GM18909 (cell line): ENCODE measurements around the gene FIBP.

ENCODE experiments used
- ATAC-seq: cut with Tn5 transposase; IDR thresholded peaks from one replicate; pipeline ENCODE4 v1.9.1; 2021; ENCODE audit warnings: mild to moderate bottlenecking; ENCODE audit not compliant: unreplicated experiment, poor library complexity

Gene FIBP

DNA sequence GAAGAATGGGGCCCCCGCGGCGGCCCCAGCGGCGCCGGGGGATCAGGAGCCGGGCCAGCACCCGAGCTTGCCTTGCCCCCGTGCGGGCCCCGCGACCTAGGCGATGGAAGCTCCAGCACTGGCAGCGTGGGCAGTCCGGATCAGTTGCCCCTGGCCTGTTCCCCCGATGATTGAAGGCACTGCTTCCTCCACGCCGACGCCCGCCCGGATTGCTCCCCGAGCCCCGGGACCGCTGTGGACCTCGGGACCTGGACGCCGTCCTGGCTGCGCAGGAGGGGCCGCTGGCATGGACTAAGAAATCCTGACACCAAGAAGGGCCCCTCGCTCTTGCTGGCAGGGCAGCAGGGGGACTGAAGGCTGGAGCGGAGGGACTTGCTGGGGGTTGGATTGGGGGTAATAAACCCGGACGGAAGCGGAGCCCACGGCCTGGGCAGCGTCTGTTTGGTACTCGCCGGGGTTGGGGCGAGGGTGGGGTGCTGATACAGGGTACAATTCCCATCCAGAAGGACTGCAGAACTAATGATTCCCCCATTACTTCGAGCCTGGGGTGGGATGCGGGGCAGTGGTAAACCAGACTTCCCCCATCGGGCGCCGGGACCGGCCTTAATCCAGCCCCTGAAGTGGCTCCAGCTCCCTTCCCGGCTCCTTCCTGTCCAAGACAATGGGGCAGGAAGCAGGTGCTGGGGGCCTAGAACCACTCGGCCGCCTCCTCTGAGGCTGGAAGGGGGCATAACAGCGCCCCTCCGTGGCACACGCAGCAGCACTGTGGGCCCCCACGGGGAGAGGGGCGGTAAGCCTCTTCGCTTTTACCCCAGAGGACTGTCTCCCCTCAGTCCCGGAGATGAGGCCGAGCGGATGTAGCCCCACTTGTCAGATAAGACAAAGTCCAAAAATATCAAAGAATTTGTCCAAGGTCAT, 3.2 kb upstream of the FIBP start:
- no peak for ATAC-seq

DNA sequence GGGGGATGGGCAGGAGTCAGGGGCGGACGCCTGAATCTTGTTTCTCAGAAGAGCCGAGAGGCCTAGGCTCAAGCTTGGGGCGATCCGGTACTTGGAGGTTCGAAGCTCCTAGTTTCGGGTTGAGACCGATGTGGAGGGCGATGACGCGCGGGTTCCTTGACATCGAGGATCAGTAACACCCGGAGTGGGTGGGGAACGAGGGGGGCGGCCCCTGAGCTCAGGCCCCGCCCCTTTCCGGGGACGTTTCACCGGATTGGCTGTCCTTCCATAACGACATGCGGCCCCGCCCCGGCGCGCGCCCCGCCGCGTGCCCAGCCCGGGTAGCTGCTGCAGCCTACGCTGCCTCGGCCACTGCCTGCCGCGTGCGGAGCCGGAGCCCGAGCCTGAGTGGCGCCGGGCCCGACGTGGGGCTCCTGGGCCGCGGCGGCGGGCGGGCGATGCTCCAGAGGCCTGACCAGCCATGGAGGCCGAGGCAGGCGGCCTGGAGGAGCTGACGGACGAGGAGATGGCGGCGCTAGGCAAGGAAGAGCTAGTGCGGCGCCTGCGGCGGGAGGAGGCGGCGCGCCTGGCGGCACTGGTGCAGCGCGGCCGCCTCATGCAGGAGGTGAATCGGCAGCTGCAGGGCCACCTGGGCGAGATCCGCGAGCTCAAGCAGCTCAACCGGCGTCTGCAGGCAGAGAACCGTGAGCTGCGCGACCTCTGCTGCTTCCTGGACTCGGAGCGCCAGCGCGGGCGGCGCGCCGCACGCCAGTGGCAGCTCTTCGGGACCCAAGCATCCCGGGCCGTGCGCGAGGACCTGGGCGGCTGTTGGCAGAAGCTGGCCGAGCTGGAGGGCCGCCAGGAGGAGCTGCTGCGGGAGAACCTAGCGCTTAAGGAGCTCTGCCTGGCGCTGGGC, 2.3 kb upstream of the FIBP start, which contains the start of gene CCDC85B:
TSS of gene CCDC85B (plus strand) at position 350 of the 895 bp plus-strand sequence. CDS start at position 461, 111 bp downstream.
- ATAC-seq: peak; percentile 54

DNA sequence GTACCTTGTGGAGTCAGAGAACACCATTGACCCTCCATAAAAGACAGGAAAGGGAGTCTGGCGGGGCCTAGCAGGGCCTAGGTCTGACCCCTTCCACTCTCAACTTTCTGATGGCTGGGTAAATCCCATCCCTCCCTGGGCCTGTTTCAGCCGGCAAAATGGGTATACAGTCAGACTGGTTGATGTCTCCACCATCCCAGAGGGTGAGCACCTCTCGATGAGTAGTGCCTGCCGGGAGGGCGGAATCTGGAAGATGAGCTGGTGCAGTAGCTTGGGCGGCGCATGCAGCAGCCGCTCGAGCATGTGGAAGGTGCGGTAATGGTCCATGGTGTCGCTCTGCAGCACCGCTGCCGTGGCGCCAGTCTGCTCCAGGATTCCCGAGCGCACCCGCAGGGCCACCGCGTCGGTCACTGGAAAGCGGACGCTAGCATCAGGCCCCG, 528 bp downstream of the FIBP start:
- no peak for ATAC-seq

DNA sequence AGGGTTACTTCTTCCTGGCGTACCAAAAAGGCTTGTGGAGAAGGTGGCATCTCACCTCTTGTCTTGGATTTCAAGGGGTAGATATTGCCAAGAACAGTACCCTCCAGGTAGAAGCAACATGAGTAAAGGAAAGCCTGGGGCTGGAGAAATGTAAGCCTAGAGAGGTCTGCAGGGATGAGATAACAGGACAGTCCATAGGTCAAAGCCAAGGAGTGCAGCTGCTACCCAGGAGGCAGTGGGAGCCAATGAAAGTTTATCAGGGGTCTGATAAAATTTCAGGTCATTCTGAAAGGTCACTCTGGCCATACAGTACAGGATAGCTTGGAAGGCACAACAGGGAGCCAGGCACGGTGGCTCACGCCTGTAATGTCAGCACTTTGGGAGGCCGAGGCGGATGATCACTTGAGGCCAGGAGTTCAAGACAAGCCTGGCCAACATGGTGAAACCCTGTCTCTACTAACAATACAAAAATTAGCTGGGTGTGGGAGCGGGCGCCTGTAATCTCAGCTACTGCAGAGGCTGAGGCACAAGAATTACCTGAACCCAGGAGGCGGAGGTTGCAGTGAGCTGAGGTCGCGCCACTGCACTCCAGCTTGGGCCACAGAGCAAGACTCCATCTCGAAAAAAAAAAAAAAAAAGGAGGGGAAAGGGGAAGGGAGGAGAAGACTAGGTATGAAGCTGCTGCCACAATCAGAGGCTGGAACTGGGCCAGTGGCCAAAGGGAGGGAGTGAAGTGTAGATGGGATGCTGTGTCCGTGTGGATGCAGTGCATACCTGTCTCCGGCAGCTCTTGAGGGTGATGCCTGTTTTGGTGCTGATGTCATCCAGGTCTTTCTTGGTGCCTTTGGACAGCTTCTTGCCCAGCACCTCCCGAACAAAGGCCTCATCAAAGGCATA, 1.2 kb downstream of the FIBP start:
- ATAC-seq: no peak

DNA sequence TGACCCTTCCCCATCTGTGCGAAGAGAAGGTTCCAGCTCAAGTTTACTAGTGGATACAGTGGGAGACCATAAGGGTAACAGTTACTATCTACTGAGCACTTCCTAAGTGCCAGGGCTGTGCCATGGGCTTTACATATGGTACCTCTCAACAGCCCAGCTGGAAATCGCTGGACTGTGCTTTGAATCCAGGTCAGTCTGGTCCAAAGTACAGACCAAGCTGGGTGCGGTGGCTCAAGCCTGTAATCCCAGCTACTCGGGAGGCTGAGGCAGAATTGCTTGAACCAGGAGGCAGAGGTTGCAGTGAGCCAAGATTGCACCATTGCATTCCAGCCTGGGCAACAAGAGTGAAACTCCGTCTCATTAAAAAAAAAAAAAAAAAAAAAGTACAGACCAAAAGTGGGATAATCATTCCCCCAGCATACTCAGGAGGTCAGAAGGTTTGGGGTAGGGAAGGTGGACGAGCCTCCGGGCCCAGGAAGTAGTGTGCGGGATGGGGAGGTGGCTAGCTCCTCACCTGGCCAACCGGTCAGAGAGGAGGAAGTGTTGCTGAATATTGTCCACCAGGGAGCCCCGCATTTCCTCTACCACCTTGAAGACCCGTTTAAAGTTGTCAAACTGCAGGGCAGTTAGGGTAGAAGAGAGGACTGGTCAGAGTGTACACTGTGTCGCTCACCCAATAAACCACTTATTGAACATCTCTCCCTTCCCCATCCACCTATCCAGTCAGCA, 2.3 kb downstream of the FIBP start:
- ATAC-seq: no peak

DNA sequence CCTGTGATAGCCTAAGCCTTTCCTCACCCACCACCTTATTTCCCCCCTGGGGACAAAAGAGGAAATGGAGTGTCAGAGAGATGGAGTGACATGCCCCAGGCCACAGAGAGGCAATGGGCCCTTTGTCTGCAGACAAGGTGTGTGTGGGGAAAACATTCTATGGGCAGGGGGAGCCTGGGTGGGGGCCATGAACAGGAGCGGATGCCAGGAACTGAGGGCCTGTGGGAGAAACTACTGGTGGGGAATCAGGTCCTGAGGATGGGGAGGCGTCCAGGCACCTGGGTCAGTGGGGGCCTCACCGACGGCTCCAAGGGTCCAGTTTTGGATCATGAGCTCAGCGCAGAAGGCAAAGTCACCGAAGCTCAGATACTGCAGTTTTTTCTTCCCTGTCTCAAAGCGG, 3.0 kb downstream of the FIBP start:
- ATAC-seq: no peak

DNA sequence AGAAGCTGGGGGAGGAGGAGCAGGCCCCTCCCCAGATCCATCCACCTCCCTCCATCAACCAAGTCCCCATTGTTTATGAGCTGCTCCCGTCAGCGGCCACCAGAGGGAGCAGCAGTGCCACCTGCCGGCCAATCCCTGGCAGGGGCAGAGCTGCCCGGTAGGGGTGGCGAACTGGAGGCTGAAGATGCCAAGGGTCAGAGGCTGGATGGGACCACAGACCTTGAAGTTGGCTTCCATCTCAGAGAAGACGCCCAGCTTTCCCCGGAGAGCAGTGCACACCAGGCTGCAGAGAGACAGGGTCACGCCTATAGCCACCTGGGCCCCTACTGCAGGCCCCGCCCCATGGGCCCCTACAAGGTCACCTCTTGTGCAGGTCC, 3.6 kb downstream of the FIBP start:
- peak; percentile 28 for ATAC-seq

DNA sequence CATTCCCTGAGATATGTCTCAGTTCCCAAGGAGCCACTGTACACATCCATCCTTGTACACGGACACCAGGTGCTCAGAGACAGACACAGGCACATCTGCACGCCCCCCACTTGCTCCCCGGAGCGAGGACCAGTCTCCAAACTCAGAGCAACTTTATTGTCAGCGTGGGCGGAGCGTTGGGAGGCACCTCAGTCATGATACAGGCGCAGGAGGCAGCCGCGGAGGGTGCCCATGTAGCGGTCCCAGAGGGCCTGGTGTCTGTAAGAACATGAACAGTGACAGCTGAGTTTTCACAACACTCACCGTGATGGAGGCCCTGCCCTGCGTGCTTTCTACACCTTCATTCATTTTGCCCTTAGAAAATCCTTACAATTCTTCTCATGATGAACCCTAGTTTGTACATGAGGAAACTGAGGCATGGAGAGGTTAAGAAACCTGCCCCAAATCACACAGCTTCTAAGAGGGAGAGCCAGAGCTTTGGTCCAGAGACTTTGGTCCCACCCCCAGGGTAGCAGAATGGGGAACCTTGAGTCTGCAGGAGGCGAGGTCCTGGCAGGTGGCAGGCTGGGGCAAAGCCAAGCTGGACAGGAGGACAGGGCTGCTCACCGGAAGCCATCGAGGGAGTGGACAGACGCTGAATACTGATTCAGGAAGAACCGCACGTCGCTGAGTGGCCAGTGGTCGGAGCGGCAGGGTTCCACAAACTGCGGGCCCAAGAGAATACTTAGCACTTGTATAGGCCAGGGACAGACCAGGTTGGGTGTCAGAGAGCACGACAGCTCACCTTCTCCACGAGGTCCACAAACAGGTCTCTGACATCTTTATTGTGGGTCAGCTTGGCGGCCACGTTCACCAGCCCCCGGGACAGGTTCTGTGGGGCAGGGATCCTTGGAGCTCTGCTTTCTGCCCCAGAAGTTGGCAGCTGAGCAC, 4.2 kb downstream of the FIBP start:
- ATAC-seq: no peak

DNA sequence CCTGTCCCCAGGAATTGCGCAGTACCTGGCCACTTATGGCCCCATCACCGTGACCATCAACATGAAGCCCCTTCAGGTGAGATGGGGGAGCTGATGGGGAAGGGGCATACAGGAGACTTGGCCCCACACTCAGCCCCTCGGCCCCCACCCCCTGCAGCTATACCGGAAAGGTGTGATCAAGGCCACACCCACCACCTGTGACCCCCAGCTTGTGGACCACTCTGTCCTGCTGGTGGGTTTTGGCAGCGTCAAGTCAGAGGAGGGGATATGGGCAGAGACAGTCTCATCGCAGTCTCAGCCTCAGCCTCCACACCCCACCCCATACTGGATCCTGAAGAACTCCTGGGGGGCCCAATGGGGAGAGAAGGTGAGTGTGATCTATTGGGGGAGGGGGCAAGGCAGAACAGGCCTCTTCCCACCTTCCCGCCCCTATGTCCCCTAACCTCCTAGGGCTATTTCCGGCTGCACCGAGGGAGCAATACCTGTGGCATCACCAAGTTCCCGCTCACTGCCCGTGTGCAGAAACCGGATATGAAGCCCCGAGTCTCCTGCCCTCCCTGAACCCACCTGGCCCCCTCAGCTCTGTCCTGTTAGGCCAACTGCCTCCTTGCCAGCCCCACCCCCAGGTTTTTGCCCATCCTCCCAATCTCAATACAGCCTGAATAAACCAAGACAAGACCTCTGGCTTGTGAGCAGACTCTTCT, 5.1 kb downstream of the FIBP start:
- ATAC-seq: no peak

DNA sequence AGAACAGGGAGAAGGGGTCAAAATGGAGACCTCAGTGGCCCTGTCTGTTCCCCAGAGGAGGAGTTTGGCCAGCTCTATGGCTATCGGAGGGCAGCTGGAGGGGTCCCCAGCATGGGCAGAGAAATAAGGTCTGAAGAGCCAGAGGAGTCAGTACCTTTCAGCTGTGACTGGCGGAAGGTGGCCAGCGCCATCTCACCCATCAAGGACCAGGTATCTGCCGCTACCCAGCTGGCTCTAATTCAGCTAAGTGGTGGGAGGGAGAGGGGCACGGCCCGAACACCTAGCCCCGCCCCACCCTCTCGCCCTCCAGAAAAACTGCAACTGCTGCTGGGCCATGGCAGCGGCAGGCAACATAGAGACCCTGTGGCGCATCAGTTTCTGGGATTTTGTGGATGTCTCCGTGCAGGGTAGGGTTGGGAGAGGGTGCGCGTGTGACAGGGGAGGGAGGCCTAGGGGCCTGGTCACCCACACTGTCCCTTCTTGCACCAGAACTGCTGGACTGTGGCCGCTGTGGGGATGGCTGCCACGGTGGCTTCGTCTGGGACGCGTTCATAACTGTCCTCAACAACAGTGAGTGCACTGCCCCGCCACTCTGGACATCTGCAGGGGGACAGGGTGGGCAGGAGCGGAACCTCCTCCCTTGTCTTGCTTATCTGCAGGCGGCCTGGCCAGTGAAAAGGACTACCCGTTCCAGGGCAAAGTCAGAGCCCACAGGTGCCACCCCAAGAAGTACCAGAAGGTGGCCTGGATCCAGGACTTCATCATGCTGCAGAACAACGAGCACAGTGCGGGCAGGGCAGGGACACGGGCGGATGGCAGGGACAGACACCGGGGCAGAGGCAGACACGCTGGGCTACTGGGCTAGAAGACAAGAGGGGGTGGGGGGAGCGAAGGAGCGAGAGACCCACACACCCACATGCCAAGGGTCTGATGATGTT, 5.9 kb downstream of the FIBP start:
- no peak for ATAC-seq

DNA sequence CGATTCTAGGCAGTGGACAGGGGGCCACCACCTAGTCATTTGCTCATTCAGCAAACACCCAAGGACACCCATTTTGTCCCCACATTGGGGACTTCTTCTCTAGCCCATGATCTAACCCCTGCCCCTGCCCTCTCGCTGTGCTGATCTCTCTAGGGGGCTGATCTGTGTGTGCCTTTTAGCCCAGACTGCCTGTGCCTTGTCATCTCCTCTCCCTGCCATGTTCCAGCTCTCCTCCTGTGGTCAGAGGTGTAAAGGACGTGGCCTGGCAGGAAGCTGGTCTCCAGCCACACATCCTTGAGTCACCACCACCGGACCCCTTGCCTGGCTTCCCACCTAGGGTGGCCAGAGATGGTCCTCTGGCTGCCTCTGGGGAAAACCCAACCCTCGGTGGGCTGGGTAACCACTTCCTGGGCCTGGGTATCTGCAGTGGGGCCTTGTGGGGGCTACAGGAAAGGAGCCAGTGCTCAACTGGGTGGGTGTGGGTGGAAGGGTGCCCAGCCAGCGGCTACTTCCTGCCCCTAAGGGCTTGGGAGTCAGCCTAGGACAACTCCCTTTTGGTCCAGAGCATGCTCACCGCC, 7.3 kb downstream of the FIBP start:
- ATAC-seq: no peak

DNA sequence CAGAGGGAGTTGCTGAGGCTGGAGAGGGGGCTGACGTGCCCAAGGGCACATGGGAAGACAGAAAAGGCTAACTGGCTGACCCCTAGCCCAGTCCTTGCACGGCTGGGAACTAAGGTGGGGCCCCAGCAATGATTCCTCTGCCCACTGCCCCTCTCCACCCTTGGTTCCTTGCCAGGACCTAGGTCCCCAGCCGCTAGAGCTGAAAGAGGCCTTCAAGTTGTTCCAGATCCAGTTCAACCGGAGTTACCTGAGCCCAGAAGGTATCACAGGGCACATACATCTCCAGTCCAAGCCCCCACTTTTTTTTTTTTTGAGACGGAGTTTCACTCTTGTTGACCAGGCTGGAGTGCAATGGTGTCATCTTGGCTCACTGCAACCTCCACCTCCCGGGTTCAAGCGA, 8.2 kb downstream of the FIBP start:
- no peak for ATAC-seq

DNA sequence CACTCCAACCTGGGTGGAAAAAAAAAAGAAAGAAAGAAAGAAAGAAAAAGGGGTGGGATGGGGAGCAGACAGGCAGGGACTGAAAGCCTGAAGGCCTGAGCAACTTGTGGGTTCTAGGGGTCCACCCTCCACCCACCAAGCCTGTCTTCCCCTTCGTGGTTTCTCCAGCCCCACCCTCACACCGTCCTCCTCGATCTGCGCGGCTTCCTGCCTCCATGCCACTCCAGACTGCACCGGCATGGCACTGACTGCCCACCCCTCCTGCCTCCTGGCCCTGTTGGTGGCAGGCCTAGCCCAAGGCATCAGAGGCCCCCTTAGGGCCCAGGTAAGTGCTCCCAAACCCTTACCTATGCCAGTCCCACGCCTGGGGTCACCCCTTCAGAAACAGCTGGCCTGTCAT, 8.7 kb downstream of the FIBP start, which contains the start of gene CTSW:
TSS of gene CTSW (plus strand) at position 221 of the 400 bp plus-strand sequence. CDS start at position 239, 18 bp downstream.
- ATAC-seq: no peak

DNA sequence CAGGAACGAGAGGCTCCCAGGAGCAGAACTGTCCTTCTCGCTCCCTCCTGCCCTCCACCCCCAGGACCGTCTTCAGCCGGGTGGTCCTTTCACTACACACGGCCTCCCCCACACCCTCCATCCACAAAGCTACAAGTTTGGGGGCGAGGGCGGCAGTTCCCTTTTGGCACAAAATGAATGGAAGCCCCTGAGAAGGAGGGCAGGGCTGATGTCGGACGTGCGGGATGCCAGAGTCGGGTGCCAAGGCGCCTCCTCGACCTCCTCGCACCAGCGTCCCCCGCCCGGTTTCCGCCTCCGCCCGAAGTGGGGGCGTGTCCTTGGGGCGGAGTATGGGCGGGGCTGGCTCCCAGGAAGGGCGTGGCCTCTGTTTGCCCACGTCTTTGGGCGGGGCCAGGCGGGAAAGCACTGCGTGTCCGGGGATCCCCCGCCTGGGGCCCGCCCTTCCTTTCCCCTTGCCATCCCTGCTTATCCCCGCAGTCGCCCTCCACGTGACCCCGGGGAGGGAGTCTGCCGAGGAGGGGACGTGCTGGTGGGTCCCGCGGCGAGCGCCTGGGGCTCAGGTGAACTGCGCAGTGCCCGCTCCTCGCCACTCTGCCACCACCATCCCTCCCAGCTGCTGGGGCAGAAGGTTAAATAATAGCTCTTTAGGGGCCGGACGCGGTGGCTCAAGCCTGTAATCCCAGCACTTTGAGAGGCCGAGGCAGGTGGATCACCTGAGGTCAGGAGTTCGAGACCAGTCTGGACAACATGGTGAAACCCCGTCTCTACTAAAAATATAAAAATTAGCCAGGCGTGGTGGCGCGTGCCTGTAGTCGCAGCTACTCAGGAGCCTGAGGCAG, 14.7 kb downstream of the FIBP start:
- peak; percentile 86 for ATAC-seq

DNA sequence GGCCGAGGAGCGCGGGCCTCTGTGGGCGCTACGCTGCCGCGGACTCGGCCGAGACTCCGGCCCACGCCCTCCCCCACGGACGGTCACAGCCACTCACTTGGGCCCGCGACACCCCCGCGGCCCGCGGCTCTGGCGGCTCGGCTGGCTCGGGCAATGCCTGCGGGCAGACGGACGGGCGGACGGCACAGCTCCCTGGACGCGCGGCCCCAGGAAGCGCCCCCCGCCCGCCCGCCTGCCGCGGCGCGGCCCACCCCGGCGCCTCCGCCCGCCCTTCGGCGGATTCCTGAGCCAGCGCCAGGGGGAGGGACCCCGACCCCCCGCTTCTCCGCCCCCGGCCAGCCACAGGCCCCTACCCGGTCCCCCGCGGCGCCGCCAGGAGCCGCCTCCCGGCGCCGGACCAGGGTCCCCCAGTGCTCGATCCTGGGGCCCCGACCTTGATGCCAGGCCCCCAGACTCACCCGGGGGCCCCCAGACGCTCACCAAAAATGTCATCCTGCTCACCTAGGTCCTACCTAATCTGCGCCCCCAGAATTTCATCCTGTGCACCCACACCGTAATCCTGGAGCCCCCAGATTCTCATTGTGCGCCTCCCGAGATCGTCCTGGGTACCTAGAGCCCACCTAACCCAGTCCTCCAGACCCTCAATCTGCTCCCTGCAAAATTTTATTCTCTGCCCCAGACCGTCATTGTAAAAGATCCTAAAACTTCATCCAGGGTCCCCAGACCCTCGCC, 15.5 kb downstream of the FIBP start, which contains the start of gene EFEMP2:
TSS of gene EFEMP2 (minus strand) at position 215 of the 732 bp plus-strand sequence. CDS start 446 bp downstream, outside the sequence.
- ATAC-seq: no peak
